ENCODE measurements around the gene ABCC1. TPM values are rescaled to one million over a fixed set of nuclear protein-coding genes. Genes with fewer than 3 reads are reported as not detected.

Gene ABCC1
- total RNA-seq, 1 experiment from 2014 or later: 61.9 TPM

- Mint-ChIP-seq H3K36me3 (no peaks in the 10 kb centered on the region), H3K9me3 (peaks cover 7% of the 10 kb centered on the region), H3K4me3 (no peak overlapping the region), H3K27me3 (ENCODE audit: low read depth) (no peaks in the 10 kb centered on the region; the same call in 1 of the 2 replicates), H3K4me1 (no peaks in the 10 kb centered on the region), H3K27ac (no peak overlapping the region)
- no peak for DNase-seq (ENCODE audit: low spot score)
- ChIA-PET POLR2A (no interaction called here), CTCF (interaction anchor here (1.0 to 1.4 kb wide), 3 partner anchors 12 to 394 kb away, joined by 5 to 9 read pairs (median 7); no protein-coding TSS in a partner anchor)
- no peak for ATAC-seq
- TF ChIP-seq ZMAT4 (CRISPR knock-in tag; IDR thresholded peaks at IDR 0.05) (no peak), ZNF263 (CRISPR knock-in tag; IDR thresholded peaks at IDR 0.05; ENCODE audit: low read depth) (no peak), ETV6 (CRISPR knock-in tag; IDR thresholded peaks at IDR 0.05) (no peak), PREB (CRISPR knock-in tag; IDR thresholded peaks at IDR 0.05; ENCODE audit: borderline replicate concordance) (no peak), HMGXB4 (CRISPR knock-in tag; IDR thresholded peaks at IDR 0.05) (no peak), ZNF512 (CRISPR knock-in tag; IDR thresholded peaks at IDR 0.05; ENCODE audit: borderline replicate concordance) (no peak), ZNF425 (CRISPR knock-in tag; conservative IDR thresholded peaks at IDR 0.05) (no peak), HMGA2 (CRISPR knock-in tag; IDR thresholded peaks at IDR 0.05) (no peak), TEAD4 (CRISPR knock-in tag; IDR thresholded peaks at IDR 0.05) (no peak), ZBTB43 (CRISPR knock-in tag; IDR thresholded peaks at IDR 0.05) (no peak)
Measured at GRCh38 chr16:16171332-16171919, 222.0 kb downstream of the ABCC1 start.

GRCh38 chr16:16172991-16173390 lies 223.6 kb downstream of the ABCC1 start:
- no peaks in the 10 kb centered on the region; the same call in 1 of the 2 replicates for H3K27me3 Mint-ChIP-seq (ENCODE audit: low read depth)
- peaks cover 2% of the 10 kb centered on the region; the same call in 1 of the 2 replicates for H3K36me3 Mint-ChIP-seq
- ATAC-seq (no peak), DNase-seq (ENCODE audit: low spot score) (no peak)
- ChIA-PET CTCF (interaction anchor here (1.0 to 1.8 kb wide), 2 partner anchors 14 to 416 kb away, joined by 3 to 4 read pairs; no protein-coding TSS in a partner anchor), POLR2A (interaction anchor here (0.6 kb wide), 1 partner anchor 359 kb away, joined by 6 read pairs; no protein-coding TSS in a partner anchor)
- H3K9me3 Mint-ChIP-seq: peaks cover 12% of the 10 kb centered on the region
- H3K4me1 Mint-ChIP-seq: no peaks in the 10 kb centered on the region
- H3K4me3 Mint-ChIP-seq: no peak overlapping the region
- no peak overlapping the region for H3K27ac Mint-ChIP-seq
- TF ChIP-seq ZBTB43 (CRISPR knock-in tag; IDR thresholded peaks at IDR 0.05): no peak
- no peak for TF ChIP-seq FOXJ3 (CRISPR knock-in tag; IDR thresholded peaks at IDR 0.05; ENCODE audit: borderline replicate concordance)
- TF ChIP-seq ZNF396 (CRISPR knock-in tag; IDR thresholded peaks at IDR 0.05; ENCODE audit: borderline replicate concordance): no peak
- TF ChIP-seq NR1H2 (CRISPR knock-in tag; IDR thresholded peaks at IDR 0.05): no peak
- TF ChIP-seq ZNF671 (CRISPR knock-in tag; IDR thresholded peaks at IDR 0.05): no peak
- no peak for TF ChIP-seq SMAD4 (CRISPR knock-in tag; IDR thresholded peaks at IDR 0.05)
- no peak for TF ChIP-seq HMGA2 (CRISPR knock-in tag; IDR thresholded peaks at IDR 0.05)
- no peak for TF ChIP-seq HMGXB4 (CRISPR knock-in tag; IDR thresholded peaks at IDR 0.05)
- TF ChIP-seq ZNF317 (CRISPR knock-in tag; IDR thresholded peaks at IDR 0.05; ENCODE audit: borderline replicate concordance, low read depth): no peak
- TF ChIP-seq E2F1 (CRISPR knock-in tag; IDR thresholded peaks at IDR 0.05): no peak

Data from WTC11 (cell line).